ENCODE data around the gene ANKDD1B.

ANKDD1B gene

GRCh38 chr5:75616971-75617621 is 5.8 kb downstream of the ANKDD1B start:
- DNase-seq: no peak

GRCh38 chr5:75617736-75618352 is 6.6 kb downstream of the ANKDD1B start:
- no peak for DNase-seq

DNA sequence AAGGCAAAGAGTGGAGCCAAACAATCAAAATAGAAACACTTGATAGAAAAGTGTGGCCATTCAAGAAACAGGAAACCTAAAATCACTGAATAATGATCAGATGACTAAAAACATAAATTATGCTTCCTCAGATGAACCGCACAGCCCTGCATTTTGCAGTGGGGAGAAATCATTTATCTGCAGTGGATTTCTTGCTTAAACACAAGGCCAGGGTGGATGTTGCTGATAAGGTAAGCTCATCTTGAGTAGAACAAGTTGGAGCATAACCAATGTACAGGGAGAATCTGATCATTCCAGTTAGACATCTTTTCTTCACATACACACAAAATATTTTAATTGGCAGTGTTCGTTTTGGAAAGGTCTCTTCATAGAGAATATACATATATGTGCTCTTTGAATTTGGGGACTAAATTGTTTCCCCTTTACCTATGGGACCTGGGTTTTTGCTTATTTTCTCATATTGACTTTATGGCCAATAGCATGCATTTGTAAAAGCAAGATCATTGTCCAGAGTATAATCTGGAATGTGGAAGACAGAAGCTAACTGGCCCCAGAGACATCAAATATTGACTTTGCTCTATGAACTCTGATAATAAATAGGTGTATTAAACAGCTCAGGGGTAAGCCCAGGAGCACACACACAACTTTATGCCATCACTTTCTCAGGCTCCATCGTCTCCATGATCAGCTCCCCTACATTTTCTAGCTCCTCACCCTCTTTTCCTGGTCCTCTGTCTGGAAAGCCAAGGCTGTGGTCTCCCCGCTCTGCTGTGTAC is 9.1 kb downstream of the ANKDD1B start:
- DNase-seq: no peak

DNA sequence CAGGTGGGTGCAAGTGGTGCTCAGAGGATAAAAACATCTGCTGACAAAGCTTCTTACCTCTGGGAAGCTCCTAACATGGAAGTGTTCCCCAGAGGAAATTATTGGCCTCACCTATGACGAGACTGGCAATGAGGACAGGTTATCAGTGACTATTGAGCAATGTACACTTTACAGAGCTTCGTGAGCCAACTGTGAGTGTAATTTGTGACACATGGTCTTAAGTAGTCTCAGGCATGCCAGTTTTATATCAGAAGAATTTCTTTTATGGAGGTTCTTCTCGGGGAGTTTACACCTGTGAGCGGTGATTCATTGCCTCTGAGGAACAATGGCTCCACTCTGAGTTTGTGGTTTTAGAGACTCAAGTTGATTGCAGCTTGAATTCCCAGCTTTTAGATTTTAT is 11.3 kb downstream of the ANKDD1B start:
- DNase-seq: no peak

DNA sequence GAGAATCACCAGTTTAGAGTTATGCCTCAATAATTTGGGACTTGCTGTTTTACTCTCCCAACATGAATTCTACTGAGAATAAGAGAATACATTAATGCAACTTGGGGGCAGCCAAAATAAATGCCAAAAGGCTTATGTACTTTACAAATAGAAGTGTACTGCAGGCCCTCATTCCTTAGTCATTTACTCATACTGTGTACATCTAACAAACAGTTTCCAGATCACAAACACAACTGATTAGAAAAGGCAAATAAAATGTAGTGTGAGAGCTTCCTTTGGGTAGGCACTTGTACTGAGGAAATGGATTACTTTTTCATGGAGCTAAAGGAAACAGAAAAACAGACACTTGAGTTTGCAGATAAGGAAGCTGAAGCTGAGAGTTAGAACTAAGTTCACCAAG is 12.6 kb downstream of the ANKDD1B start:
- DNase-seq: no peak

GRCh38 chr5:75626959-75627358 is 15.7 kb downstream of the ANKDD1B start:
- DNase-seq: no peak

GRCh38 chr5:75627801-75628200 is 16.5 kb downstream of the ANKDD1B start:
- DNase-seq: no peak

DNA sequence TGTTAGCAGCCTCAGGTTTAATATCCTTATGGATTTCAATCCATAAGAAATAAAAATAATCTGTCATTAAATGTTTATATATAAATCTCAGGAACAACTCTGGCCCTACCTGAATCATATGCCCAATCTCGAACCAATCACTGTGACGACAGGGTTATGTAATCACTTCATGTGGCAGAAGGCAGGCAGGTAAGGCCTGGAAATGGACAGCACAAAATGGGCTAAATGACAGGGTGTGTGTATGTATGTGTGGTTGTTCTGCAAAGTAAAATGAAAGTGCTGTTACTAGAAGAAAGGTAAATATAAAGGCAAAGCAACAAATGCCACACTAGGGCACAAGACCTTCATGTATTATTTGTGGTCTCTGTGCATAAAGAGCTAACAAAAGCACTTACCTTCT is 19.6 kb downstream of the ANKDD1B start:
- no peak for DNase-seq

- no peak for DNase-seq
Measured at GRCh38 chr5:75632321-75632720, 21.1 kb downstream of the ANKDD1B start.

DNA sequence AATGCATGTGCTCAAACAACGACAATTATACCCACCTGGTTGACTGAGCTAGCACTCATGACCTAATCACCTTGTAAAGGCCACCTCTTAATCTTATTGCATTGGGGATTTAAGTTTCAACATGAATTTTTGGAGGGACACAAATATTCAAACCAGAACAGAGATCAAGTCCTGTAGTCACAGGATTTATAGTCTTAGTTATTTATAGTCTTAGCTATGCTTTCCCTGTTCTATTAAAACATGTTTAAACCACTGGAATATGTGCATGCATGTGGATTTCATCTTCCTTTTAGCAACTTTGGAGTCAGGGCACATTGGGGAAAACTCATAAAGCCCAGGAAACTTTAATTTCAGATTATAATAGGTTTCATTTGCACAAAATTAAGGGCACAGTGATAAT is 26.7 kb downstream of the ANKDD1B start:
- no peak for DNase-seq

DNA sequence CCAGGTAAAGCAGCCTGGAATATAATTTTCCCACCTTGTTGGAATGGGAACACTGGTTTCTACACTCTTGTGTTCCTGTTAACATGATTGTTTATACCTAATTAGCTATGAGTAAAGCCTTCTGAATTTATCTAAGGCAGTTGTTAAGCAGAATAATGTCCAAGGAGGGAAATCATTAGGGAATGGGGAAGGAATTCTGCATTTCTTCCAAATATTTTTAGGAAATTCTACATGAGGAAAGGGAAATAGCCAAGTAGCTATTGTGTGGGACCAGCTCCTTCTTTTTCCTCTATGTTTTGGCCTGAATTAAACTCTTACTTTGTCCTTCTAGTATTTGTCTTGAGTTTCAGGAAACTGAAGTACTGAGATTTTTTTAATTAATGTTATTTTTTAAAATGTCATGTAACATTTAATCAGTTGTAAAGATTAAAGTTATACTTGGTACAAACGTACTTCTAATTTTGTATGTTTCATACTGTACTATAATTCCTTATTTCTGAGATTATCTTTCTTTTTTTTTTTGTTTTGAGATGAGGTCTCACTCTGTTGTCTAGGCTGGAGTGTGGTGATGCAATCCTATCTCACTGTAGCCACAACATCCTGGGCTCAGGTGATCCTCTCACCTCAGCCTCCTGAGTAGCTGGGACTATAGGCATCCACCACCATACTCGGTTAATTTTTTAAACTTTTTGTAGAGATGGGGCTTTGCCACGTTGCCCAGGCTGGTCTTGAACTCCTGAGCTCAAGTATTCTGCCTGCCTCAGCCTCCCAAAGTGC is 28.5 kb downstream of the ANKDD1B start:
- DNase-seq: no peak

DNA sequence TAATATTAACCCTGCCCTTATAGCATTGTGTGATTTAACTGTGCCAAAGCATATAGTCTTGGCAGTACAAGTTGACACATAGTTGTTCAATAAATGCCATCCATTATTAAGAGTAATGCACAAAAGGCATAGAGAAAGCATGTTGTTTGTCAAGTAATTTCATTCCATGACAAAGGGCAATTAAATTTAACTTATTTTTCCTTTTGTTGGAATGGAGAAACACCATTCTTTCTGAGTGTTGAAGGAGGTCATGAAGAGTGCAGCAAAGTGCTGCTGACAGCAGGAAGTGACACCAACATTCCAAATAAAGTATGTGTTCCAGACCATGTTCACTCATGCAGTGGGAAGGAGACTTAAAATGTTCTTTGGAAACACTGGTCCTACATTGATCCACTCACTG is 29.1 kb downstream of the ANKDD1B start:
- no peak for DNase-seq

- DNase-seq: no peak
Measured at GRCh38 chr5:75640826-75641225, 29.6 kb downstream of the ANKDD1B start.

DNA sequence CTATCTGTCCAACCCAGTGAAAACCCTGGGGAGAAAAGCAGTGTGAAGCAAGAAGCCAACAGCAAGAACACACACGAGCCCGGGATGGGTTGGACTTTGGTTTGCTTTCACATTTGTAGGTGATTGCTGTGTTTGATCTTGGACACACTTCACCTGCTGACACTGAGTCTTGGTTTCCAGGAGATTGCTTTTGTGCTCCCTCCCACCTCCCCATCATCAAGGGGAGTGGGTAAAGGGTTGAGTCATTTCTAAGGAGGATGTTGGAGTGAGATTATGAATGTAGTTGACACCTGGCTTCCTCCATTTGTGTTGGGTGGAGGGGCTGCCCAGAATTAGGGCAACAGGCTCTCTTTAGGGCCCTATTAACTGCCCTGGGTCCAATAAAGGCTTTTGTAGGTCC is 37.5 kb downstream of the ANKDD1B start:
- no peak for DNase-seq

GRCh38 chr5:75651575-75652238 is 40.5 kb downstream of the ANKDD1B start:
- DNase-seq: no peak

DNA sequence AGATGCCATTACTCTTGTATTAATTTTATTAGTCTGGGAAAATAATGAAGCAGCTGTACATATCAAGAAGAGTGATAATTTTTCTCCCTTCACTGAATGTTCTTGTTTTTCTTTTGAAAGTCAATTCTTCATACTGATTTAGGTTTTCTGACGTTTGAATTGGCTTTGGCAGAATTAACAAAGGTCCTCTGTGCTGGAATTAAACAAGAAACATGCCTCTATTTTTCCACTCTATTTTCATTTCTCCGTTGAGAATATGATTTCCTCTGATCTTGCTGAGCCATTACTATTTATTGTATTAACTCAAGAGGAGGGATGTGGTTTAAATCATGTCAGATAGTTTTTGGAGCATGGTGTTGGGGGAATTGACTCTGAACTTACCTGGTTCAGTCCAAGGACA is 42.3 kb downstream of the ANKDD1B start:
- no peak for DNase-seq

DNA sequence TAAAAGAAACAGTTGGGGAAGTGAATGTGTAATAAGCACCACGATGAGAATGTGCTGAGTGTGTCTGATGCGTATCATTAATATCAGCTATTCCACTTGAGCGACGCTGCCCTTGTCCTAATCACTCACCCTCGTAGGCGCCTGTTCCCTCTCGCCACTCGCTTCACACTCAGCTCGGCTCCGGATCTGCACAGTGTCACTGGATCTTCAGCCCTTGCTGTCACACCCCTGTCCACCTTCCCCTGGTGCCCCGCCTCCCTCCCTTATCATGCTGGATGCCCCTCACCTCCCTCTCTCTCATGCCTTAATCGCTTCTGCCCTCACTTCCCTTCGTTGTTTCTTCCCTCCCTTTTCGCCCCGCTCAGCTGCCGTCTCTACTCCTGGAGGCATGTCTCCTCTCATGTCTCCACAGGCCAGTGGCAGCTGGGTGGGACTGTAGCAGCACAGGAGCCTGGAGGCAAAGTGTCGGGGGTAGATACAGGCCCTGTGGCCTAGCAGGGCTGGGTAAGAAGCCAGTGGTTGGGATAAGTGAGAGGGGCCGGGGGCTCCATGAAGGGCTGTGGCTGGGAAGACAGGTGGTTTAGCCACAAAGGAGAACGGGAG is 43.5 kb downstream of the ANKDD1B start:
- no peak for DNase-seq

- DNase-seq: no peak
Measured at GRCh38 chr5:75656311-75657003, 45.2 kb downstream of the ANKDD1B start.

DNA sequence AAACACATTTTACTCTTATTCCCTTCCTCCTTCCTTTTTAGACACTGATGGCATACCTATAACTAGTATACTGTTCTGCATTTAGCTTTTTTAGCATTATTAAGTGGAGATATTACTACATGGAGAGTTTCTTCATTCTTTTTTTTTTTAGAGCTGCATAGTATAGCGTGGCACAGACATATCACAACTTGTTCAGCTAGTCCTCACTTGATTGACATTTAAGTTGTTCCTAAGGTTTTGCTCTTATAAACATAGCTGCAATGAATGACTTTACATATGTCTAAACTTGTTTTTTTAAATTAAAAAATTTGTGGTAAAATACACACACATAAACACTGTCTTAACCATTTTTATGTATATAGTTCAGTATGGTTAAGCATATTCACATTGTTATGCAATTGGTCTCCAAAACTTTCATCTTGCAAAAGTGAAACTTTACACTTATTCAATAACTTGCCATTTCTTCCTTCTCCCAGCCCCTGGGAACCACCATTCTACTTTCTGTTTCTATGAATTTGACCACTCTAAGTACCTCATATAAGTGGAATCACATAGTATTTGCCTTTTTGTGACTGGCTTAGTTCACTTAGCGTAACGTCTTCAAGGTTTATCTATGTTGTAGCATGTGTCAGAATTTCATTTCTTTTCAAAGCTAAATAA is 48.7 kb downstream of the ANKDD1B start:
- DNase-seq: no peak

DNA sequence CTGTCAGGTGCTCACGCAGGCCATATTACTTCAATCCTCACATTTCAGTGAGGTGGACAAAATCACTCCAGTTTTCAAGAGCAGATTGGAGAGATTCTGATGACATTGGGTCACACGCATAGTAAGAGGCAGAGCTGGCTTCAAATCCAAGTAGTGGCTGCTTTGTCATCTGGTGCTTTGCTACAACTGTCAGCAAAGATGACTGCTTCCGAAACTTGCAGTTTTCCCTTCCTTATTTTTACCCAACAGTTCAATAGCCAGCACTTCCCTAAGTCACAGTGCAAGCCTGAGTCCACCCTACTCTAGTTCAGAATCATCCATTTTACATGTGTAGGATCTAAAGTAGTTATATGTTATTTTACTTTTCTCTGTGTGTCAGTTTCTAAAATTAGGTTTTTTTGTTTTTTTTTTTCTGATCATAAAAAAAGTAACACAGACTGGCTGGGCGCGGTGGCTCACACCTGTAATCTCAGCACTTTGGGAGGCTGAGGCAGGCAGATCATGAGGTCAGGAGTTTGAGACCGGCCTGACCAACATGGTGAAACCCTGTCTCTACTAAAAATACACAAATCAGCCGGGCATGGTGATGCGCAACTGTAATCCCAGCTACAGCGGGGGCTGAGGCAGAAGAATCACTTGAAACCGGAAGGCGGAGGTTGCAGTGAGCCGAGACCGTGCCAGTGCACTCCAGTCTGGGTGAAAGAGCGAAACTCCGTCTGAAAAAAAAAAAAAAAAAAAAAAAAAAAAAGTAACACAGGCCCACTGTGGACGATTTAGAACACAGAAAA is 49.6 kb downstream of the ANKDD1B start:
- no peak for DNase-seq
